Activated naive CD8-positive, alpha-beta T cell treated with anti-CD3 and anti-CD28 coated beads, Interleukin-2, amount 10 ng/mL, durations not matched to agents 7 days and 5 days (primary cell): Measurements from ENCODE around the gene MYO15A. TPM values are rescaled to one million over a fixed set of nuclear protein-coding genes. Genes with fewer than 3 reads are reported as not detected.
A peak's percentile ranks its signal among the peaks of the same experiment; 100 is the strongest.

Experiments
- ATAC-seq: fragments of 150-1000 bp; cut with Tn5 transposase; one replicate; pipeline ENCODE4 v1.10.0; 2021; ENCODE audit warnings: low read depth, moderate library complexity
- POLR2A ChIA-PET: fragments of 350-600 bp; sonication (Branson Sonifier 250); formaldehyde crosslinking; loops from one replicate; lab custom pipeline; 2021; ENCODE audit warnings: antibody characterized with exemption; lab: Charles Lee
- DNase-seq: peaks from one replicate; pipeline ENCODE4 v3.0.0; 2021
- H3K27ac Mint-ChIP-seq: one replicate; pipeline ENCODE4 v1.8.0; 2022; ENCODE audit warnings: mild to moderate bottlenecking, mixed read lengths
- H3K27me3 Mint-ChIP-seq: one replicate; pipeline ENCODE4 v1.8.0; 2022; ENCODE audit warnings: mild to moderate bottlenecking, moderate library complexity, mixed read lengths
- H3K36me3 Mint-ChIP-seq: one replicate; pipeline ENCODE4 v1.8.0; 2021; ENCODE audit warnings: mild to moderate bottlenecking, mixed read lengths
- H3K4me1 Mint-ChIP-seq: one replicate; pipeline ENCODE4 v1.8.0; 2021; ENCODE audit warnings: mixed read lengths
- H3K4me3 Mint-ChIP-seq: one replicate; pipeline ENCODE4 v1.8.0; 2022; ENCODE audit warnings: mild to moderate bottlenecking, moderate library complexity, mixed read lengths
- H3K9me3 Mint-ChIP-seq: one replicate; pipeline ENCODE4 v1.8.0; 2021; ENCODE audit warnings: mixed read lengths
- total RNA-seq, 2 experiments: library from RNA; stranded (reverse); gene quantifications; one replicate each; pipeline ENCODE4 v1.2.3, GENCODE V29; 2021

Gene MYO15A
- 1 to 10 TPM; 1.0 TPM for total RNA-seq

- POLR2A ChIA-PET, result no interaction called here
- ATAC-seq (no peak), DNase-seq (no peak)
- H3K4me3 Mint-ChIP-seq, result no peak within 1 kb of the TSS
- H3K27me3 Mint-ChIP-seq, result no peaks in the 10 kb centered on the region
- H3K27ac Mint-ChIP-seq, result no peak within 1 kb of the TSS
- H3K9me3 Mint-ChIP-seq, result no peaks in the 10 kb centered on the region
- H3K4me1 Mint-ChIP-seq, result peaks cover 1% of the 10 kb centered on the region
- peaks cover 1% of the 10 kb centered on the region for H3K36me3 Mint-ChIP-seq
Measured at GRCh38 chr17:18108401-18109312, at the start of gene MYO15A. Gene MYO15A (plus strand): TSS chr17:18108756. CDS start chr17:18118801, 10,045 bp downstream.

GRCh38 chr17:18059283-18059682 is 49.3 kb upstream of the MYO15A start:
- Mint-ChIP-seq H3K4me1 (no peaks in the 10 kb centered on the region), H3K27ac (no peak overlapping the region), H3K4me3 (no peak overlapping the region), H3K9me3 (no peaks in the 10 kb centered on the region), H3K36me3 (peaks cover 15% of the 10 kb centered on the region), H3K27me3 (no peaks in the 10 kb centered on the region)
- DNase-seq (no peak), ATAC-seq (no peak)
- POLR2A ChIA-PET, result no interaction called here

GRCh38 chr17:18064053-18064452 is 44.5 kb upstream of the MYO15A start:
- POLR2A ChIA-PET, result no interaction called here
- Mint-ChIP-seq H3K9me3 (no peaks in the 10 kb centered on the region), H3K36me3 (peaks cover 5% of the 10 kb centered on the region), H3K4me3 (no peak overlapping the region), H3K27me3 (no peaks in the 10 kb centered on the region), H3K4me1 (no peaks in the 10 kb centered on the region), H3K27ac (no peak overlapping the region)
- DNase-seq, result no peak
- ATAC-seq, result no peak

- no peak for DNase-seq
- H3K27ac Mint-ChIP-seq, result no peak overlapping the region
- H3K9me3 Mint-ChIP-seq, result no peaks in the 10 kb centered on the region
- POLR2A ChIA-PET, result no interaction called here
- ATAC-seq, result no peak
- H3K4me3 Mint-ChIP-seq, result no peak overlapping the region
- no peaks in the 10 kb centered on the region for H3K4me1 Mint-ChIP-seq
- H3K36me3 Mint-ChIP-seq, result peaks cover 2% of the 10 kb centered on the region
- peaks cover 2% of the 10 kb centered on the region for H3K27me3 Mint-ChIP-seq
Measured at GRCh38 chr17:18065546-18065945, 43.0 kb upstream of the MYO15A start.

GRCh38 chr17:18066866-18067265 is 41.7 kb upstream of the MYO15A start:
- Mint-ChIP-seq H3K9me3 (no peaks in the 10 kb centered on the region), H3K27ac (no peak overlapping the region), H3K4me3 (no peak overlapping the region), H3K27me3 (peaks cover 6% of the 10 kb centered on the region), H3K4me1 (peaks cover 6% of the 10 kb centered on the region), H3K36me3 (peaks cover 2% of the 10 kb centered on the region)
- DNase-seq (no peak), ATAC-seq (no peak)
- POLR2A ChIA-PET, result no interaction called here

GRCh38 chr17:18069101-18069500 is 39.5 kb upstream of the MYO15A start:
- POLR2A ChIA-PET, result no interaction called here

GRCh38 chr17:18070861-18071340 is 37.7 kb upstream of the MYO15A start:
- H3K36me3 Mint-ChIP-seq, result no peaks in the 10 kb centered on the region
- ATAC-seq, result no peak
- no peaks in the 10 kb centered on the region for H3K9me3 Mint-ChIP-seq
- no peak for DNase-seq
- POLR2A ChIA-PET, result interaction anchor here (1.3 kb wide), 1 partner anchor 18 kb away, joined by 3 read pairs; no protein-coding TSS in a partner anchor
- H3K27me3 Mint-ChIP-seq, result peaks cover 25% of the 10 kb centered on the region
- no peak overlapping the region for H3K27ac Mint-ChIP-seq
- H3K4me1 Mint-ChIP-seq, result peaks cover 6% of the 10 kb centered on the region
- peak overlapping the region; percentile 30 for H3K4me3 Mint-ChIP-seq

More at GRCh38 chr17:18069101-18069500, 39.5 kb upstream of the MYO15A start:
- Mint-ChIP-seq H3K4me3 (no peak overlapping the region), H3K4me1 (peaks cover 6% of the 10 kb centered on the region), H3K36me3 (peaks cover 2% of the 10 kb centered on the region), H3K9me3 (no peaks in the 10 kb centered on the region), H3K27me3 (peaks cover 15% of the 10 kb centered on the region), H3K27ac (no peak overlapping the region)
- DNase-seq (no peak), ATAC-seq (no peak)

GRCh38 chr17:18071751-18072150 is 36.8 kb upstream of the MYO15A start:
- H3K27me3 Mint-ChIP-seq, result peaks cover 32% of the 10 kb centered on the region
- no peaks in the 10 kb centered on the region for H3K9me3 Mint-ChIP-seq
- ATAC-seq (no peak), DNase-seq (no peak)
- no peak overlapping the region for H3K4me3 Mint-ChIP-seq
- POLR2A ChIA-PET, result no interaction called here
- no peaks in the 10 kb centered on the region for H3K36me3 Mint-ChIP-seq
- H3K27ac Mint-ChIP-seq, result no peak overlapping the region
- peaks cover 6% of the 10 kb centered on the region for H3K4me1 Mint-ChIP-seq

GRCh38 chr17:18074566-18075272 is 33.8 kb upstream of the MYO15A start:
- POLR2A ChIA-PET, result no interaction called here
- Mint-ChIP-seq H3K4me3 (no peak overlapping the region), H3K4me1 (peaks cover 6% of the 10 kb centered on the region), H3K27me3 (peaks cover 42% of the 10 kb centered on the region), H3K9me3 (no peaks in the 10 kb centered on the region), H3K27ac (no peak overlapping the region), H3K36me3 (no peaks in the 10 kb centered on the region)
- ATAC-seq, result no peak
- DNase-seq, result no peak

- POLR2A ChIA-PET, result no interaction called here
- no peaks in the 10 kb centered on the region for H3K9me3 Mint-ChIP-seq
- DNase-seq (no peak), ATAC-seq (no peak)
- no peaks in the 10 kb centered on the region for H3K4me1 Mint-ChIP-seq
- no peak overlapping the region for H3K4me3 Mint-ChIP-seq
- H3K27ac Mint-ChIP-seq, result no peak overlapping the region
- peaks cover 41% of the 10 kb centered on the region for H3K27me3 Mint-ChIP-seq
- no peaks in the 10 kb centered on the region for H3K36me3 Mint-ChIP-seq
Measured at GRCh38 chr17:18076936-18077335, 31.6 kb upstream of the MYO15A start.

- H3K4me3 Mint-ChIP-seq, result no peak overlapping the region
- ATAC-seq (no peak), DNase-seq (no peak)
- POLR2A ChIA-PET, result no interaction called here
- peaks cover 31% of the 10 kb centered on the region for H3K27me3 Mint-ChIP-seq
- no peaks in the 10 kb centered on the region for H3K9me3 Mint-ChIP-seq
- H3K4me1 Mint-ChIP-seq, result no peaks in the 10 kb centered on the region
- H3K36me3 Mint-ChIP-seq, result no peaks in the 10 kb centered on the region
- H3K27ac Mint-ChIP-seq, result no peak overlapping the region
Measured at GRCh38 chr17:18079543-18079942, 29.0 kb upstream of the MYO15A start.

- no peak overlapping the region for H3K27ac Mint-ChIP-seq
- peaks cover 10% of the 10 kb centered on the region for H3K27me3 Mint-ChIP-seq
- no peak for ATAC-seq
- H3K4me1 Mint-ChIP-seq, result peaks cover 11% of the 10 kb centered on the region
- no peak for DNase-seq
- no peak overlapping the region for H3K4me3 Mint-ChIP-seq
- POLR2A ChIA-PET, result no interaction called here
- H3K36me3 Mint-ChIP-seq, result peaks cover 2% of the 10 kb centered on the region
- H3K9me3 Mint-ChIP-seq, result no peaks in the 10 kb centered on the region
Measured at GRCh38 chr17:18084256-18084655, 24.3 kb upstream of the MYO15A start.

- Mint-ChIP-seq H3K27ac (peak within 1 kb of the TSS; percentile 98), H3K4me3 (peak within 1 kb of the TSS; percentile 99), H3K36me3 (peaks cover 8% of the 10 kb centered on the region), H3K27me3 (no peaks in the 10 kb centered on the region), H3K9me3 (no peaks in the 10 kb centered on the region), H3K4me1 (peaks cover 16% of the 10 kb centered on the region)
- ATAC-seq (peak; percentile 92), DNase-seq (peak; percentile 94)
- POLR2A ChIA-PET, result no interaction called here
Measured at GRCh38 chr17:18087610-18088491, 20.7 kb upstream of the MYO15A start, which contains the start of gene DRG2. Gene DRG2 (plus strand): TSS chr17:18087948. CDS start chr17:18088024, 76 bp downstream.
